Bronchus fibroblast of lung (primary cell): ENCODE measurements around the gene CRYBA4. TPM values are rescaled to one million over a fixed set of nuclear protein-coding genes. Genes with fewer than 3 reads are reported as not detected.

ENCODE experiments used
- total RNA-seq: library from RNA; depleted of rRNA; stranded (reverse); fragments of >200 nt; gene quantifications from 2 replicates; pipeline ENCODE4 v1.2.3, GENCODE V29; 2015

Gene CRYBA4
- not detected in 2 replicates for total RNA-seq

DNA sequence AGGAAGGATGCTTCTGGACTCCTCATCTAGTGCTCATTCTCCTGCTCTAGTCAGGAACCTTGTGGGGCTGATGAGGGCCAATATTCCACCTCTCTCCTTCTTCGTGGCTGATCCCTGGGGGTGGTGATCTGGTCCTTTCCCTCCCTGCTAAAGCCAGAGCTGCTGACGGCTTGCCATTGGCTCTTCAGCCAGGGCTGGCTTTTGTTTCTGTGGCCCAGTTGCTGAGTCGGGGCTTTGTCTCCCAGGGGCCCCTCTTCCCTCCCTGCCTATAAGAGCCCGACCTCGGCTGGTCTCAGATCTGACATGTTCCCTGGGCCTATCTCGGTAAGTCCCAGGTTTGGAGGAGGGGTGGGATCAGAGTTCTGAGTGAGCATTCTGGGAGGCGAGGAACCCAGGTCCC, at the start of gene CRYBA4:
TSS of gene CRYBA4 (plus strand) at position 301 of the 400 bp plus-strand sequence. CDS start 634 bp downstream, outside the sequence.

GRCh38 chr22:26589845-26590736, 31.7 kb upstream of the CRYBA4 start, which contains the start of gene TPST2:
TPST2 (minus strand) TSS chr22:26590132; CDS start chr22:26541630, 48,502 bp downstream.

DNA sequence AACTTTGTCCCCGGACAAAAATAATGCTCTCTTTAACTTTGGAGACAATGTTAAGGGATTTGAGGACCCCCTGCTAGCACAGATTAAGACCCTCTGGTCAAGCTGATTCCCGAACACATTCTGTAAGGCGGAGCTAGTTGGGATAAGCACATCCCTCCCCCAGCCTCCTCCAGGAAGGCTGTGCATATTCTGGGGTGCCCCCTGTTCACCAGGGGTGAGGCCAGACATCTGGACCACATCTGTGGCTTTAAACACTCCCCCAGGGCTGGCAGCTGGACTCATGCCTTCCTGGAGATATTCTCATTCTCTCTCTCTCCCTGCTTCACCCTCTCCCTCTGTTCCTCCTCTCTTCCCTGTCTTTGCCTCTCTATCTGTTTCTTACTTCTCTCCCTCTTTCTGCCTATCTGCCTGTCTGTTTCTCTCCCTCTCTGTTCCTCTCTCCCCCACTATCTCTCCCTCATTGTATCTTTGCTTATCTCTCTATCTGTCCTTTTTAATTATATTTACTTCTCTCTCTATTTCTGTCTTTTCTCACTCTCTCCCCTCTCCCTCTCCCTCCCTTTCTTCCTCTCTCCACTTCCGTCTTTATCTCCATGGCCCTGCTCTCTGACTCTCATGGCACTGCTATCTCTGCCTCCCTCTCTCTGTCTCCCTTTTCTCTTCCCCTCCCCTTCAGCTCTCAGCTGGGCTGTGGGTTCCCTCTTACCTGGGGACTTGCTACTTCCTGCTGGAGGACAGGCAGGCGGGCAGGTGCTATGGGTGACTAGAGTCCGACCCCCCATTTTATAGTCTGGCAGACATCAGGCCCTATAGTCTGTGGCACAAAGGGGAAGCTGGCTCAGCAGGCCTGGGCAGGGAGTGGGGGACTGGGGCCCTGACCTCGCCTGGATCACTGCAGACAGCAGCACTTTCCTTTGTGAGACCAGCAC, 4.2 kb upstream of the CRYBA4 start, which contains the start of gene CRYBB1:
TSS of gene CRYBB1 (minus strand) at position 757 of the 929 bp plus-strand sequence. CDS start 1,708 bp downstream, outside the sequence.

GRCh38 chr22:26656891-26657851, 35.4 kb downstream of the CRYBA4 start, which contains the start of gene MIAT:
MIAT (plus strand) TSS chr22:26657588.

Other genes starting within 250 kb of the CRYBA4 start
- 1.2 and 1.5 TPM in 2 replicates for gene ASPHD2, start 192.7 kb upstream of the CRYBA4 start, total RNA-seq
- gene HPS4, start 138.2 kb upstream of the CRYBA4 start, total RNA-seq, result 16.0 and 18.3 TPM in 2 replicates
- gene SRRD, start 138.1 kb upstream of the CRYBA4 start, total RNA-seq, result 5.9 and 14.4 TPM in 2 replicates
- 19.0 and 24.5 TPM in 2 replicates for gene TFIP11, start 109.5 kb upstream of the CRYBA4 start, total RNA-seq
- gene TPST2, start 31.8 kb upstream of the CRYBA4 start, total RNA-seq, result 14.3 and 14.6 TPM in 2 replicates
- gene CRYBB1, start 3.9 kb upstream of the CRYBA4 start, total RNA-seq, result not detected in 2 replicates
- 0.15 and 0.17 TPM in 2 replicates for gene MIAT, start 35.6 kb downstream of the CRYBA4 start, total RNA-seq